Stimulated activated CD8-positive, alpha-beta memory T cell treated with anti-CD3 and anti-CD28 coated beads, Interleukin-4, amount 100 ng/mL, for 4 hours (primary cell): ENCODE results near the gene CTNNAL1.
"Not testable (repeated sequence)": the region's sequence is repeated elsewhere in the genome, so short reads cannot be mapped to it uniquely, and the experiment has no call there.

Experiments used
- DNase-seq, 2 donors: peaks; one replicate each; pipeline ENCODE4 v3.0.0-alpha.2; 2020; ENCODE audit warnings: low read depth in 2 of 2, low spot score in 1 of 2

CTNNAL1 gene, protein sequence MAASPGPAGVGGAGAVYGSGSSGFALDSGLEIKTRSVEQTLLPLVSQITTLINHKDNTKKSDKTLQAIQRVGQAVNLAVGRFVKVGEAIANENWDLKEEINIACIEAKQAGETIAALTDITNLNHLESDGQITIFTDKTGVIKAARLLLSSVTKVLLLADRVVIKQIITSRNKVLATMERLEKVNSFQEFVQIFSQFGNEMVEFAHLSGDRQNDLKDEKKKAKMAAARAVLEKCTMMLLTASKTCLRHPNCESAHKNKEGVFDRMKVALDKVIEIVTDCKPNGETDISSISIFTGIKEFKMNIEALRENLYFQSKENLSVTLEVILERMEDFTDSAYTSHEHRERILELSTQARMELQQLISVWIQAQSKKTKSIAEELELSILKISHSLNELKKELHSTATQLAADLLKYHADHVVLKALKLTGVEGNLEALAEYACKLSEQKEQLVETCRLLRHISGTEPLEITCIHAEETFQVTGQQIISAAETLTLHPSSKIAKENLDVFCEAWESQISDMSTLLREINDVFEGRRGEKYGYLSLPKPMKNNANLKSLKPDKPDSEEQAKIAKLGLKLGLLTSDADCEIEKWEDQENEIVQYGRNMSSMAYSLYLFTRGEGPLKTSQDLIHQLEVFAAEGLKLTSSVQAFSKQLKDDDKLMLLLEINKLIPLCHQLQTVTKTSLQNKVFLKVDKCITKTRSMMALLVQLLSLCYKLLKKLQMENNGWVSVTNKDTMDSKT

DNA sequence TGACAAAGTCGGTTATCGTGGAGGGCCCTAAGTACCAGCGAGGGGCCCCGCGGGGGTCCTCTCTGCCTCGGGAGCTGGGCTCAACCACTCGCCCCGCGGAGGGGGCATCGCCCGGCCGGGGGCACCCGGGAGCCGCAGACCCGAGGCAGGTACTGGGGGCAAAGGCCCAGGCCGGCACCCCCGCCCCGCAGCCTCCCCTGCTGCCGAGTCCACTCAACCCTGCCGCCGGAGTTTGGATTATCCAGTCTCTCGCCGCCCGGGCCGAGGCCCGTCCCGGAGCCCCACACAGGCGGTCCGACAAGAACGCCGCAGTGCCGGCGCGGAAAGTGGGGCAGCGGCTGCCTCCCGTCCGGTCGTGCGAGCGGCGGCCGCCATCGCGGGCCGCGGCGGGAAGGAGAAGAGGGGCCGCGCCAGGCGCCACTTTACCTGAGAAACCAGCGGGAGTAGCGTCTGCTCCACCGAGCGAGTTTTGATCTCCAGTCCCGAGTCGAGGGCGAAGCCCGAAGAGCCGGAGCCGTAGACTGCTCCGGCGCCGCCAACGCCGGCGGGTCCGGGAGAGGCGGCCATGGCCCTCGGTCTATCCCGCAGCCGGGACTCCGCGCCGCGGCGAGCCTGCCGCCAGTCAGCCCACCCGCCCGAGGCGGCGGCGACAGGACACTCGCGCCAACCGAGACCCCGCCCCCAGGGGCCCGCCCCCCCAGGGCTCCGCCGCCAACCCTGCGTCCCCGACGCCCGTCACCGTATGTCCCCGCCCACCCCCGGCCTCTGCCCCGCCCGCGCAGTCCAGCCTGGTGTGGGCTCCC, at the start of gene CTNNAL1:
Gene CTNNAL1, minus strand, starts transcription at position 624 of the 803 bp plus-strand sequence. Its CDS starts 57 bp downstream, at position 567.
- DNase-seq = peak; percentile 52 to 80

DNA sequence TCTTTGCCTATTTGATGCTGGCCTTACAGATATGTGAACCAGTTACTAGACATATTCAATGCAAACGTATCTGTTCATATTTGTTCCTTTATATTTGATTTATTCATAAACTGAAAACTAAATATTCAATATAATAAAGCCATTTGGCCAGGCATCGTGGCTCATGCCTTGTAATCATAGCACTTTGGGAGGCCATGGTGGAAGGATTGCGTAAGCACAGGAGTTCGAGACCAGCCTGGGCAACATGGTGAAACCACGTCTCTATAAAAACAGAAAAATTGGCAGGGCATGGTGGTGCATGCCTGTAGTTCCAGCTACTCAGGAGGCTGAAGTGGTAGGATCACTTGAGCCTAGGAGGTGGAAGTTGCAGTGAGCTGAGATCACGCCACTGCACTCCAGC, 49.2 kb upstream of the CTNNAL1 start:
- no peak for DNase-seq

DNA sequence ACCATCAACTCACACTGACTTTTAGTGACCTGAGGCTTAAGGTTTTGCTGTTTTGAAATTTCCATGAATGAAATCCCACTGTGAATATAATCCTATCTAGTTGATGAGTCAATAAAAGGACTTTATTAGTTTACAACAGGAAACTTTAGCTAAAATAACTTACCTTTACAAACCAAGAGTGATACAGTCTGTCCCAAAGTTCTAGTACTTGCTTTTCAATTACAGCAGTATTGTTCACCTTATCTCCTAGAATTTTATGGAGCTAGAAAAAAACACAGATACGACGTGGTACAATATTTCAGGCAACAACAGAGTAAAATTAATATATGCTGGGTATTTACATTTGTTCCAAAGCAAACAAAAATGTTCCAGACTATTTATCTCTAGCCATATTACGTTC, 46.9 kb upstream of the CTNNAL1 start:
- DNase-seq = no peak

DNA sequence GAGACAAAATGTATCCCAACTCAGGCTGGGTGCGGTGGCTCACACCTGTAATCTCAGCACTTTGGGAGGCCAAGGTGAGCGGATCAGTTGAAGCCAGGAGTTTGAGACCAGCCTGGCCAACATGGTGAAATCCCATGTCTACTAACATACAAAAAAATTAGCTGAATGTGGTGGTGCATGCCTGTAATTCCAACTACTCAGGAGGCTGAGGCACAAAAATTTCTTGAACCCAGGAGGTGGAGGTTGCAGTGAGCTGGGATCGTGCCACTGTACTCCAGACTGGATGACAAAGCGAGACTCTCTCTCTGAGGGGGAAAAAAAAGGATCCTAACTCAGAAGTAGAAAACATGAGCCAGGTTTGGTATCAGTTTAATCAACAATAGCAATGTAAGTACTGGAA, 39.8 kb upstream of the CTNNAL1 start:
- DNase-seq = not testable (repeated sequence)

DNA sequence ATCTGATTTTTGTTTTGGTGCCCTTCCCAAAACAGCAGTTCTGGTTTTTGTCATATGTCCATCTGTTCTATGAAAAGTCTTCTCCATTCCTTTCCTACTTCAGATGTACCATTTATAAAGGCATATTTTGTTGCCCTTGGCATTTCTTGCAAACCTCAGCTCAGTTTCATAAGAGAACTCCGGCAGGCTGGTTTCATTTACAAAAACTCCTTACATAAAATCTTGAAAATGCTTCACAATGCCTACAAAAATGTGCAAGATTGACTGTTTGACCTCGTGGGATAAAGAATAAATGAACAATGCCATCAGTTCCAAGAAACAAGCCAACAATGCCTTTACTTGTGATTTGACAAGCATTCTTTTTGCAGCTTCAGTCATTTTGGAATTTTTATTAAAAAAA, 39.1 kb upstream of the CTNNAL1 start:
- no peak for DNase-seq

DNA sequence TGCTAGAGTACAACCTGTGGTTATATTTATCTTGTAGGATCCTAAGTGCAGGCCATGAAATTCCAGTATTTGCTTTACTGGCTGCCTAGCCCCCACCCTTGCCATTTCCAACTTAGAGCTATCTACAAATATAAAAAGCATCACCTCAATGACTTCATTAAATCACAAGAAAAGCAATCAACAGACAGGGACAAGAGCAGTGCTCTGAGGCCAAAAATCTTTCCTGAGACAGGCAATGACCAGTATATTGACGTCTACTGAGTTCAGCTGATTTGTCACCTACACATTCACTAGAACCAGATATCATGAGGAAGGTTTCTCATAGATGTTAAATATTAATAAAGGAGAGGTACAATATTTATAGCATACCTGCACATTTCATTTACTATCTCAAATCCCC, 38.4 kb upstream of the CTNNAL1 start:
- DNase-seq = no peak

DNA sequence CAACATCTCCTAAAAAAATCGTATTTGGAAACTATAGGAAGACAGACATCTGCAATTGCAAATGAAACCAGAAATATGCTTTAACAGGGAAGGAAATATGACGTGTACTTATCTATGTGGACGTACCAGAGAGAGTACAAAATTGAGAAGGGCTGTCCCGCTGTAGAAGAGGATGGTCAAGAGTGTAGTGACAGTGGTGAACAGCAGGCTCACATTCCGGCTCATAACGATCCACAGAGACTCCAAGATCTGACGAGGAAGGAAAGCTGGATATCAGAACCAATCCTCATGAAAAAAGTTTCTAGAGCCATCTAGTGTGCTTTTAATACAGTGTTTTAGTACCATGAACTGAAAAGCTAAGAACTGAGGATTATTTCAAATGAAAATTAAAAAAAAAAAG, 37.1 kb upstream of the CTNNAL1 start:
- no peak for DNase-seq

DNA sequence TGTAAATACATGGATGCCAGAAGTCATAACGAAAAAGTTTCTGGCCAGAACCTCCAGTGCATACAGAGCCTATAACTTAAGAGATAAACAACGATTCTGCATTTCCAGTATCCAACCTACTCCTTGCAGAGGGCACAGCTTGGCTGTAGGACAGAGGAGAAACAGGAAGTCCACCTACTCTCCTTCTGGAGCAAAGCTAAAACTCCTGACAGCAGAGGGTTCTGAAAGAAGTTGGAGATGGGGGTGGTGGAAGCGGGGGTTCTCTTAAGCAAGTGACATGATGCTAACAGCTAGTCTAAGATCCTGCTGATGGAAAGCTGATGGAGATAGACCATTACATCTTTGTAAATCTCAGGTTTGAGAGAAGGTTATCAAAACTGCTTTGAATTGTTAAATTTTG, 35.5 kb upstream of the CTNNAL1 start:
- no peak for DNase-seq

DNA sequence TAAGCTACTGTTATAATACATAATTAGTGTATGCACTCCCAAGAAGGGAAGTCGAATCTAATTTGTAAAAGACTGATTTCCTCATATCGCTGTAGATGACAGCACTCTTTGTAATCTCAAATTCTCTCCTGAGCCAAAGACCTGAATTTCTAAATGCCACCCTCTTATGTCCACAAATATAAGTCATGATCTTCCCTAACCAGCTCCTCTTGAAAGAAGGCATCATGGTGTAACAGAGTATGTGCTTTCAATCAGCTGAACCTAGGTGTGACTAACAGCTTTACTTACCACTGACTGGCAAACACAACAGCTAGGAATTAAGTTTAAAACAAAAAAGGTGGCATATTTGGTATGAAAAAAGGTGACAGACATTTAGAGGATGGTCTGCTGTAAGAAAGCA, 34.0 kb upstream of the CTNNAL1 start:
- no peak for DNase-seq

DNA sequence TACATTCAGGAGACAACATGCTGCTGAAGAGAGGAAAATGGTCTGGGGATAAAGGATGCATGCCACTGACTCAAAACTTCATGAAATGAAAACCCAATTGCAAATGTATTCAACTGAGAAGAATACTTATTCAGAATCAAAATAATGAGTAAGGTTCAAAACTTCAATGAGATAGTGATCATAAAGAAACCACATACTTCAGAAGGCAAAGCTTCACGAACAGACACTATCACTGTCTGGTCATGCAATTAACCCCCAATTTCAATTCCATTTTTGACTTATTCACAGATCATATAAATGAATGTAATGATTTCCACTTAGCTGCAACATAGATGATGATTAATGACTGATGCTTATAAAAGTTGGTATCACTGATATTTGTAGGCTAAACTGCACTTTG, 33.0 kb upstream of the CTNNAL1 start:
- DNase-seq = no peak

DNA sequence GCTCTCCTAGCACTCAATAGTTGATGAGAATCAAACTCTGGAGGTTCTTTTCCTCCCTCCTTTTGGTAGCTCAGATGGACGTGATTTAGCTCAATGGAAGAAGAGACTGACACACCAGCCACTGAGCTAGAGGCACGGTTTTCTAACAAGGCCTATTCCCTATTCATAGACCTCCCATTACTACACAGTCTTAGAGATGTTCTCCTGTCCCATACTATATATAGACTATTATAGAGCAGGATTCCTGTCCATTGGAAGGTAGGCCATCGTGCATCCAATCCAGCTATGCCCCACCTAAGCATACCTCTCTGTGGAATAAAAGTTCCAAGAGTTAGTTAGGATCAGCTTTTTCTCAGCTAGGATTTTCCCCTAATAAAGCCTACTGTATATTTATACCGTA, 30.3 kb upstream of the CTNNAL1 start:
- DNase-seq = no peak

DNA sequence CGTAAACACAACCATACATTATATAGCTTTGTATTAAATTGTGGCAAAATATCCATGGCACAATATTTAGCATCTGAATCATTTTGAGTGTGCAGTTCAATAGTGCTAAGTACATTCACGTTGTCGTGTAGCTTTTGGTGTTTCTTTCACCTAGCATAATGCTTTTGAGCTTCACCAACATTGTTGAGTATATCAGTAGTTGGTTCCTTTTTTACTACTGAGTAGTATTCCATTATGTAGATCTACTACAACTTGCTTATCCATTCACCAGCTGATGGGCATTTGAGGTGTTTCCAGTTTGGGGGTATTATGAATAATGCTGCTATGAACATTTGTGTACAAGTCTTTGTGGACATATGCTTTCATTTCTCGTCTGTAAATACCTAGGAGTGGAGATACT, 27.3 kb upstream of the CTNNAL1 start:
- DNase-seq = no peak

DNA sequence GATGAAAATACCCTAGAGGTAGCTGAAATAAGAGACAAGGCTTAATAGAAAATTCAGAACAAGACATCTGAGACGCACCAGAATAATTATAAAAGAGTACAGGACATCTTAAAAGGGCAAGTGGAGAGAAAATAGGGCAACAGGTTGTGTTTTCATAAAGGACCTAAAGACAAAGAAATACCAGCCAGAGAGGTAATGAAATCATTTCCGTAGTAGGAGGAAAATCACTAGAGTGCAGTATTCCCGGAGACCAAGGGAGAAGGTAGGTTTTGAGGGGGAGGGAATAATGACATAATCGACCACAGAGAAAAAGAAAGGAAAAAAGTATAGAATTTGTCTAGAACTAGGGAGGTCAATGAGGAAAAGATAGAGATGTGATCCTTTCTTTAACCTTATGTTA, 26.2 kb upstream of the CTNNAL1 start:
- DNase-seq = no peak

DNA sequence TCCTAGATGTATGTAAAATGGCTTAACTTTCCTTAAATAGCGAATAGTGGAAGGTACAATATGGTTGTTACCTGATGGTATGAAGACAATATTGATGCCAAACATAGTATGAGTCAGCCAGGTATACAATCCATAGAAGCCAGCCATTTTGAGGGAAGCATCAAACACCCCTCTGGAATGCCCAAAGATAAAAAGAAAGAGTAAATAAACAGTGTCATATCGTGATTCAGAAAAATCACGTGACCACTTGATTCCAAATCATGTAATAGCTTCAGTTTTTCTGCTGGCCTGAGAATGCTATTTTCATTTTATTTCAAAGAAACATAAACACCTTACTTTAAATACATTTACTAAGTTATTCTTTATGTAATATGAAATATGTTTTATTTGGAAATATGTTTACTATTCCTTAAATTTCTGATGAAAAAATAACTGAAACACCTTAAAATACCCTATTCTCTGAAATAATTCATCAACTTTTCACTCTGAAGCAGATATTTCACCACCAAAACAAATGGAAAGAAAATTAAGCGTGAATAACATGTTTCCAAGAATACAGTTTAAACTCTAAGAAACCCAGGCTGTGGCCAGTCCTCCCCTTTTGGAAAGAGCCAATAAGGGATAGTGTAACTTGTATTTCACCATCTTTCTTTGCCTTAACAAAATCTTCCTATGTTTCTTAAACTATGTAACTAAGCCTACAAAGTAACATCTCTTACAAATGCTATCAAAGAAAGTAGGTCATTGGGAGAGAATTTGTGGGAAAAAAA, 24.8 kb upstream of the CTNNAL1 start:
- DNase-seq = no peak

DNA sequence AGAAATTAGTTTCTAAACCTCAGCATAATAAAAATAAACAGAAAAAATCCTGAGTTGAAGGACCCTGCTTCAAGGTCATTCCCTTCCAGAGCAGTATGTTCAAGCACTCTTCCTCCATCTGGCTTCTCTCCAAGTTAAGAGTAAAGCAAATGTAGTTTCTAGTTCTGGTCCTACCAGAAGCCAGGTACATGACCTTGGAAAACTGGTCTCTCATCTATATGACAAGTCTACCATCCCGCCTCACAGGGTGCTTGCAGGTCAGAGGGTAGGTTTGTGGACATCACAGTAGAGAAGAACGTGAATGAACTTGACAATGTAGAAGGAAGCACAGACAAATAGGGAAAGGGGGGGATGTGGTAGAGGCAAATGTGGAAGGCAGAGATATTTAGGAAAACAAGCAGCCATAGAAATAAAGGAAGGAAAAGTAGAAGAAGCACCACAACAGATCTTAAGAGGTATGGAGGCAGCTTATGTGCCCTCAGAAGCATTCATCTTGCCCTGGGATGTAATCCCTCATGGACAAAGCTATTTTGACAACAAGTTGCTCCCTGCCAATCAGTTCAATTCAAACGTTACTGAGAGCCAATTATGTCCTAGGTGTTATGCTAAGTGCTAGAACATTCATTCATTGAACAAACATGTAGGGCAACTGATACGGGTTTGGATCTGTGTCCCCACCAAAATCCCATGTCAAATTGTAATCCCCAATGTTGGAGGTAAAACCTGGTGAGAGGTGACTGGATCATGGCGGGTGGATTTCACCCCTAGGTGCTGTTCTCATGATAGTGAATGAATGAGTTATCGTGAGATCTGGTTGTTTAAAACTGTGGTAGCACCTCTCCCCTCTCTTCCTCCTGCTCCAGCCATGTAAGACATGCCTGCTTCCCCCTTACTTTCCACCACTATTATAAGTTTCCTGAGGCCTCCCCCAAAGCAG, 23.7 kb upstream of the CTNNAL1 start:
- no peak for DNase-seq

DNA sequence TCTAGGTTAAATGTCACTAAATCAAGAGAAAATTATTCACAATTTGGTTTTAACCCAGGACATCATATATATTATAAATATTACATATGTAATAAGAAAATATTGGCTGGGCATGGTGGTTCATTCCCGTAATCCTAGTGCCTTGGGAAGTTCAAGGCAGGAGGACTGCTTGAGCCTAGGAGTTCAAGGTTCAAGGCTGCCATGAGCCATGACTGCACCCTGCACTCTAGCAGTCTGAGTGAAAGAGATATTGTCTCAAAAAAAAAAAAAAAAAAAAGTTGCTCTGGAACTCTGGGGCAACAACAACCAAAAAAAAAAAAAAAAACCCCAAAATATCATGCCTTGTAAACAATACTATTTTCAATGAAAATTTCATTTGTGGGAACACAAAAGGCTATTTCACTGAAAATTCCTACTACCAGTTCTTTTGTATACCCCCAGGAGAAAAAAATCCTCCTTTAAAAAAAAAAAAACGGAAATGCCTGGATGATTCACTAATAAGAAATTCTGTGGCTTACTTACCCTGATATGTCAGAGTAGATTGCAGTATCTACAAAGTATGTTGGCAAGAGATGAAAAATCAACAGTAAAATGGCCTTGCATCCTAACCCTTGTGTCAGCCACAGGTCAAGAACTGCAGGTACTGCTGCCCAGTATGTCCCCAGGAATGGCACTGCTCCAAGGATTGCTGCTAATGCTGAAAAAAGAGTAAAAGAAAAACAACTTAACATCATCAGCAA, 22.6 kb upstream of the CTNNAL1 start:
- DNase-seq = no peak

DNA sequence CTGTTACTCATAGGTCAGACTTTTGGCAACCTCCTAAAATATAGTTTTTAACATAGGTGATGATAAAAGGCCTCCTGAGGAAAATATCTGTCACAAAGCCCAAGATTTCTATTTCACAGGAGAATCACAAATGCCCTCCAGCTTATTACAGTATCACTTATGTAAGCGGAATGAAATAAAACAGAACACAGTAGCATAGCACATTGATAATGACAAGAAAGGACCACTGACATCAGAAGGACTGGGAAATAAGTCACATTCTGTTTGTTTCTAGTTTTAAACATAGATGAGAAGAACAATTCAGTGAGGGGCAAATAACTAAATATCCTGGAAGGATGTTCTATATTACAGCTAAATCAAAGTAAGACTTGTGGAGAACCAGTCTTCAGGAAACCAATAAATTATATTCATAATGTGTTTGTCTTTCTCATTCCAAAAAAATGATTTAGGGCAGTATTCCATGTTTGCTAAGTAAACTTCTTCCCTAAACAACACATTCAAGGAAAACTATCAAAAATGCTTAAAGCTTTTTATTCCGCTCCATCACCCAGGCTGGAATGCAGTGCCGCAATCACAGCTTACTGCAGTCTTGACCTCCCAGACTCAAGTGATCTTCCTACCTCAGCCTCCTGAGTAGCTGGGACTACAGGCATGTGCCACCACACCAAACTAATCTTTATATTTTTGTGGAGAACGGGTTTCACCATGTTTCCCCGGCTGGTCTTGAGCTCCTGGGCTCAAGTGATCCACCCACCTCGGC, 20.8 kb upstream of the CTNNAL1 start:
- no peak for DNase-seq

DNA sequence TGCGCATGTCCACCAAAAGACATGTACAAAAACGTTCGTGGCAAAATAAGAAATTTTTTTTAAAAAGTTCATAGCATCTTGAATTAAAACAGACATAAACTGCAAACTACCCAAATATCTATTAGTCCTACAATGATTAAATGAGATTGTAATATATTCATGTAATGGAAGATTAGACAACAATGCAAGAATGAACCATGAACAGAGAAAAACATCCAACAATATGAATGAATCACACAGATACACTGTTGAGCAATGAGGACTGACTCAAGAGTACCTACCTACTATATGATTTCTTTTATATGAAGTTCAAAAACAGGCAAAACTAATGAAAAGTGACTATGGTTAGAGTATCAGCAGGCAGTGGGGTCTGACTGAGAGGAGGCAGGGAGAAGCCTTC, 17.9 kb upstream of the CTNNAL1 start:
- DNase-seq = no peak

DNA sequence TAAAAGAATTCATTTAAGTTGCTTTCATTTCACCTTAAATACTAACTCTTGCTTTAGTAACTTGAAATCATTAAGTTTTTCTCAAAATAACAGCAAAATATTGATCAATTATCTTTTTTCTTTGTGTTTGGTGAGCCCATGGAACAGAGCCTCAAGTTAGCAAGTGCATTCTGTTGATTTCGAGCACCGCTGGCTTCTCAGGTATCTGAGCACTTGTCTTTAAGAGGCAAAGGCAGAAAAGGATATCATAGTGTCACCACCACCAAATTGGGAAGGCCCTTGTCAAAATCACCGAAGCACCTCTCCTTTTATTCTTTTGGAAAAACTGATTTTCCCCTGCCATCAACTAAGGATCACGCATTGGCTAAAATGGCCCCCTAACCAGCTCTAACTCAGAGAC, 17.1 kb upstream of the CTNNAL1 start:
- DNase-seq = no peak
